ENCODE results near the gene NLRP13. TPM values are rescaled to one million over a fixed set of nuclear protein-coding genes. Genes with fewer than 3 reads are reported as not detected.

Gene NLRP13
- total and polyA plus RNA-seq, 10 of the 15 experiments (the other 5 are each of a cell fraction or from before 2014, with no cell fraction given): 0.37 TPM; not detected in 9

- WGBS (ENCODE audit: insufficient coverage, insufficient replicate concordance, low lambda C conversion rate, missing lambda C conversion rate): 11% methylated on average over 3 of the region's 3 CpGs
- DNase-seq (ENCODE audit: low read depth, low spot score) (no peak), ATAC-seq (no peak), FAIRE-seq (no peak)
- Histone ChIP-seq H2AFZ (ENCODE audit: control insufficient read depth, low read depth, low read length) (no peak overlapping the region), H3K4me3 (no peak overlapping the region), H3K79me2 (ENCODE audit: control insufficient read depth, insufficient read depth, low read length) (no peaks in the 10 kb centered on the region), H3K4me2 (ENCODE audit: control insufficient read depth, insufficient read depth) (no peak overlapping the region), H3K27me3 (replicated peaks in 1 of 2; ENCODE audit: control insufficient read depth in 2 of 2, insufficient read depth in 2 of 2, low read length in 1 of 2) (no peaks in the 10 kb centered on the region), H3K27ac (ENCODE audit: control insufficient read depth, insufficient read depth) (no peak overlapping the region), H3K4me1 (ENCODE audit: control insufficient read depth, insufficient read depth, low read length) (no peaks in the 10 kb centered on the region), H3K9me3 (replicated peaks; ENCODE audit: control insufficient read depth, insufficient read depth, low read length) (no peaks in the 10 kb centered on the region; the same call in 2 of the 3 replicates), H3K36me3 (ENCODE audit: control insufficient read depth in 2 of 2, insufficient read depth in 2 of 2, low read length in 1 of 2) (no peaks in the 10 kb centered on the region), H4K20me1 (ENCODE audit: control insufficient read depth, insufficient read depth) (no peaks in the 10 kb centered on the region), H3K9ac (ENCODE audit: control insufficient read depth, insufficient read depth, low read length) (no peak overlapping the region)
- intact Hi-C loops (cut with micrococcal nuclease; ENCODE audit: unreplicated experiment) (no loop called here), in situ Hi-C loops (cut with MboI) (no loop called here)
- ChIA-PET CTCF (interaction anchor here (1.4 kb wide), 1 partner anchor 9 kb away, joined by 3 read pairs; no protein-coding TSS in a partner anchor), POLR2A (no interaction called here), SMC1A (ENCODE audit: uncharacterized antibody, unreplicated experiment) (no interaction called here), RAD21 (ENCODE audit: unreplicated experiment) (no interaction called here)
- BruUV-seq (replicated peaks): no TSS peak
- TF ChIP-seq NFYB (IDR thresholded peaks at IDR 0.05; ENCODE audit: insufficient read depth, low read depth, low read length): no peak
- TF ChIP-seq IKZF2 (IDR thresholded peaks at IDR 0.05): no peak
- TF ChIP-seq RELA (IDR thresholded peaks at IDR 0.05; ENCODE audit: borderline replicate concordance, partially characterized antibody): no peak
- no peak for TF ChIP-seq ATF7 (IDR thresholded peaks at IDR 0.05; ENCODE audit: low read depth)
- TF ChIP-seq RAD51 (IDR thresholded peaks at IDR 0.05): no peak
These were observed 65.6 kb downstream of the NLRP13 start for GRCh38 chr19:55866521-55866920.

- ChIA-PET RAD21 (ENCODE audit: unreplicated experiment) (no interaction called here), CTCF (no interaction called here), POLR2A (no interaction called here), SMC1A (ENCODE audit: uncharacterized antibody, unreplicated experiment) (no interaction called here)
- intact Hi-C loops (cut with micrococcal nuclease; ENCODE audit: unreplicated experiment): no loop called here
- no peaks in the 10 kb centered on the region for H3K36me3 ChIP-seq (ENCODE audit: control insufficient read depth in 2 of 2, insufficient read depth in 2 of 2, low read length in 1 of 2)
- H4K20me1 ChIP-seq (ENCODE audit: control insufficient read depth, insufficient read depth): no peaks in the 10 kb centered on the region
- no peak overlapping the region for H2AFZ ChIP-seq (ENCODE audit: control insufficient read depth, low read depth, low read length)
- H3K4me3 ChIP-seq: no peak overlapping the region
- no peaks in the 10 kb centered on the region for H3K79me2 ChIP-seq (ENCODE audit: control insufficient read depth, insufficient read depth, low read length)
- peaks cover 6% of the 10 kb centered on the region; the same call in 2 of the 3 replicates for H3K9me3 ChIP-seq (replicated peaks; ENCODE audit: control insufficient read depth, insufficient read depth, low read length)
- 0% methylated on average over 5 of the region's 5 CpGs for WGBS (ENCODE audit: insufficient coverage, insufficient replicate concordance, low lambda C conversion rate, missing lambda C conversion rate)
- peaks cover 17% of the 10 kb centered on the region for H3K4me1 ChIP-seq (ENCODE audit: control insufficient read depth, insufficient read depth, low read length)
- H3K9ac ChIP-seq (ENCODE audit: control insufficient read depth, insufficient read depth, low read length): no peak overlapping the region
- DNase-seq (ENCODE audit: low read depth, low spot score) (no peak), ATAC-seq (no peak), FAIRE-seq (no peak)
- H3K27me3 ChIP-seq (replicated peaks in 1 of 2; ENCODE audit: control insufficient read depth in 2 of 2, insufficient read depth in 2 of 2, low read length in 1 of 2): no peaks in the 10 kb centered on the region
- TF ChIP-seq NR2C2 (IDR thresholded peaks at IDR 0.05; ENCODE audit: borderline replicate concordance, control insufficient read depth, insufficient read length, low read depth) (no peak), GABPA (IDR thresholded peaks at IDR 0.05; ENCODE audit: low read depth) (no peak)
- H3K27ac ChIP-seq (ENCODE audit: control insufficient read depth, insufficient read depth): no peak overlapping the region
- BruUV-seq (replicated peaks): no TSS peak
- H3K4me2 ChIP-seq (ENCODE audit: control insufficient read depth, insufficient read depth): no peak overlapping the region
- in situ Hi-C loops (cut with MboI): no loop called here
These were observed 73.2 kb downstream of the NLRP13 start for GRCh38 chr19:55858969-55859368.
